ENCODE results near the gene HCN2. TPM values are rescaled to one million over a fixed set of nuclear protein-coding genes. Genes with fewer than 3 reads are reported as not detected.

The HCN2 gene
- total and polyA plus RNA-seq, 8 donors: 0.12 to 0.82 (median 0.21) TPM

- WGBS, 2 donors: 64 to 70% methylated on average over 42 of the region's 42 CpGs
- H3K4me1 ChIP-seq: no peaks in the 10 kb centered on the region
- H3K27me3 ChIP-seq: peaks cover 0 to 13% (median 4%) of the 10 kb centered on the region in 4 donors
- no peak overlapping the region for H3K4me3 ChIP-seq
- DNase-seq: peak in 2 of 6 donors; percentile 16 to 58
- ATAC-seq: no peak
- intact Hi-C loops (cut with DNase I): no loop called here
- FAIRE-seq: no peak
- H3K9me3 ChIP-seq: no peaks in the 10 kb centered on the region
- no peaks in the 10 kb centered on the region for H3K36me3 ChIP-seq
- H3K27ac ChIP-seq: no peak overlapping the region
- TF ChIP-seq CTCF (IDR thresholded peaks at IDR 0.05): no peak
Measured at GRCh38 chr19:595326-596262, 5.9 kb downstream of the HCN2 start.

- WGBS, 2 donors: 75 to 87% methylated on average over 16 of the region's 16 CpGs
- no peaks in the 10 kb centered on the region for H3K36me3 ChIP-seq
- ATAC-seq (no peak), DNase-seq (no peak), FAIRE-seq (no peak)
- intact Hi-C loops (cut with DNase I): no loop called here
- H3K4me3 ChIP-seq: no peak overlapping the region
- H3K4me1 ChIP-seq: no peaks in the 10 kb centered on the region
- H3K27ac ChIP-seq: no peak overlapping the region
- H3K27me3 ChIP-seq: peaks cover 0 to 8% (median under 1%) of the 10 kb centered on the region in 4 donors
- no peak for TF ChIP-seq CTCF (IDR thresholded peaks at IDR 0.05)
- no peaks in the 10 kb centered on the region for H3K9me3 ChIP-seq
Measured at GRCh38 chr19:596263-596655, 6.6 kb downstream of the HCN2 start.

- 69 to 80% methylated on average over 18 of the region's 18 CpGs for WGBS, 2 donors
- Histone ChIP-seq H3K36me3 (no peaks in the 10 kb centered on the region), H3K9me3 (no peaks in the 10 kb centered on the region), H3K27ac (no peak overlapping the region), H3K4me3 (no peak overlapping the region), H3K27me3 (no peaks in the 10 kb centered on the region), H3K4me1 (no peaks in the 10 kb centered on the region)
- no peak for DNase-seq
- FAIRE-seq: no peak
- intact Hi-C loops (cut with DNase I): no loop called here
- no peak for ATAC-seq
- TF ChIP-seq CTCF (IDR thresholded peaks at IDR 0.05): no peak
Measured at GRCh38 chr19:597406-598315, 8.0 kb downstream of the HCN2 start.

GRCh38 chr19:601310-601709 lies 11.6 kb downstream of the HCN2 start:
- no peak overlapping the region for H3K27ac ChIP-seq
- ATAC-seq (no peak), FAIRE-seq (no peak), DNase-seq (no peak)
- H3K4me1 ChIP-seq: no peaks in the 10 kb centered on the region
- WGBS, 2 donors: 79 to 83% methylated on average over 28 of the region's 28 CpGs
- H3K4me3 ChIP-seq: no peak overlapping the region
- no peak for TF ChIP-seq CTCF (IDR thresholded peaks at IDR 0.05)
- intact Hi-C loops (cut with DNase I): no loop called here
- H3K9me3 ChIP-seq: no peaks in the 10 kb centered on the region
- H3K27me3 ChIP-seq: no peaks in the 10 kb centered on the region
- no peaks in the 10 kb centered on the region for H3K36me3 ChIP-seq

Measured in pancreas (tissue), 10 donors.